ENCODE results near the gene SOS1. TPM values are rescaled to one million over a fixed set of nuclear protein-coding genes. Genes with fewer than 3 reads are reported as not detected.

The SOS1 gene
- total RNA-seq, 1 donor from 2014 or later = 11.7 TPM

- no peak for DNase-seq (ENCODE audit: low read depth)
- H3K4me3 ChIP-seq (ENCODE audit: low read depth, low read length) = no peak overlapping the region
- no peak for TF ChIP-seq CTCF (conservative IDR thresholded peaks at IDR 0.05; ENCODE audit: low read depth, low read length)
Observed at GRCh38 chr2:39027421-39027820, 93.4 kb downstream of the SOS1 start.

GRCh38 chr2:39024833-39025232 lies 96.0 kb downstream of the SOS1 start:
- no peak overlapping the region for H3K4me3 ChIP-seq (ENCODE audit: low read depth, low read length)
- no peak for TF ChIP-seq CTCF (conservative IDR thresholded peaks at IDR 0.05; ENCODE audit: low read depth, low read length)
- peak; percentile 7 for DNase-seq (ENCODE audit: low read depth)

- no peak for DNase-seq (ENCODE audit: low read depth)
- H3K4me3 ChIP-seq (ENCODE audit: low read depth, low read length) = no peak overlapping the region
- TF ChIP-seq CTCF (conservative IDR thresholded peaks at IDR 0.05; ENCODE audit: low read depth, low read length) = no peak
Observed at GRCh38 chr2:39023649-39024048, 97.2 kb downstream of the SOS1 start.

GRCh38 chr2:39022642-39023235 lies 98.1 kb downstream of the SOS1 start:
- no peak overlapping the region for H3K4me3 ChIP-seq (ENCODE audit: low read depth, low read length)
- no peak for DNase-seq (ENCODE audit: low read depth)
- TF ChIP-seq CTCF (conservative IDR thresholded peaks at IDR 0.05; ENCODE audit: low read depth, low read length) = no peak

GRCh38 chr2:39020383-39020782 lies 100.5 kb downstream of the SOS1 start:
- no peak for TF ChIP-seq CTCF (conservative IDR thresholded peaks at IDR 0.05; ENCODE audit: low read depth, low read length)
- H3K4me3 ChIP-seq (ENCODE audit: low read depth, low read length) = no peak overlapping the region
- no peak for DNase-seq (ENCODE audit: low read depth)

GRCh38 chr2:39018638-39019037 lies 102.2 kb downstream of the SOS1 start:
- H3K4me3 ChIP-seq (ENCODE audit: low read depth, low read length) = no peak overlapping the region
- no peak for TF ChIP-seq CTCF (conservative IDR thresholded peaks at IDR 0.05; ENCODE audit: low read depth, low read length)
- no peak for DNase-seq (ENCODE audit: low read depth)

- H3K4me3 ChIP-seq (ENCODE audit: low read depth, low read length) = no peak overlapping the region
- DNase-seq (ENCODE audit: low read depth) = no peak
- no peak for TF ChIP-seq CTCF (conservative IDR thresholded peaks at IDR 0.05; ENCODE audit: low read depth, low read length)
Observed at GRCh38 chr2:39017334-39017733, 103.5 kb downstream of the SOS1 start.
